Measurements from ENCODE around the gene OVOL2.
"Not testable (repeated sequence)": the region's sequence is repeated elsewhere in the genome, so short reads cannot be mapped to it uniquely, and the experiment has no call there.

The OVOL2 gene

DNA sequence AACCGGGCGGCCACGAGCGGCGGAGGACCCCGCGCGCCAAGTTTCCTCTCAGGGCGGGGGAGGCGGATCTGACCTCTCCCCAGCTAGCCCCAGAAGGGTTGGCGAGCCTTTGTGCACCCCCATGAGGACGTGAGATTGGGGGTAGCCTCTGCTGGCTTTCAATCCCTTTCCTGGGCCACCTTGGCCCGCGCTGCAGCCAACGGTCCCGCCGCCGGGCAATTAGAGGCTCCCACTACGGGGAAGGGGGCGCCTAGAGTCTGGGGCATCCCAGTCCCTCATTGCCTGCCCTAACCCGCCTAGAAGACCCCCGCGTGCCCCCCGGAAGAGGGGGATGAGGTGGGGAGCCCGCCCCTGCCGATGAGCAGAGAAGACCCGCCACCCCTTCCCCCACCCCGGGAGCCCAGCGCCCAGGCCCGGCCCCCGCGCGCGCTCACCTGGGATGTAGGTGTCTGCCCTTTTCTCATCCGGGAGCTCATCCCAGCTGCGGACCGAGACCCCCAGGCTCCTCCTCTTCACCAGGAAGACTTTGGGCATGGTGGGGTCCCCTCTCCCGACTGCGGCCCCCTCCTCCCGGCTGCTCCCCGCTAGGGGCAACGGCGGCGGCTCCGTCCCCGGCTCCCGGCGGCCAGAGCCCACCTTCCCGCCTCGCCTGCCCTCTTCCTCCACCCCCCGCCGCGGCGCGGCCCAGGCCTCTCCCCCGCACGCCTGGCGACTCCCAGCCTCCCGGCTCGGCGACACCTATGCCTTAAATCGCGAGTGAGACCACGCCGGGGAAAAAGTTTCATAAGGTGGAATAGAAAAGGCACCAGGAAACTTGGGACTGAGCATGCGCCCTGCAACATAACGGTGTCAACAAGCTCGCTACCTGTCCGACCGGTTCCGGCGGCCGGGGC, at the start of gene OVOL2:
OVOL2 (minus strand) TSS at position 816 of the 893 bp plus-strand sequence; CDS start at position 534, 282 bp downstream.
- DNase-seq, result no peak

- no peak for DNase-seq
These were observed 45.8 kb upstream of the OVOL2 start for GRCh38 chr20:18103497-18103896.

DNA sequence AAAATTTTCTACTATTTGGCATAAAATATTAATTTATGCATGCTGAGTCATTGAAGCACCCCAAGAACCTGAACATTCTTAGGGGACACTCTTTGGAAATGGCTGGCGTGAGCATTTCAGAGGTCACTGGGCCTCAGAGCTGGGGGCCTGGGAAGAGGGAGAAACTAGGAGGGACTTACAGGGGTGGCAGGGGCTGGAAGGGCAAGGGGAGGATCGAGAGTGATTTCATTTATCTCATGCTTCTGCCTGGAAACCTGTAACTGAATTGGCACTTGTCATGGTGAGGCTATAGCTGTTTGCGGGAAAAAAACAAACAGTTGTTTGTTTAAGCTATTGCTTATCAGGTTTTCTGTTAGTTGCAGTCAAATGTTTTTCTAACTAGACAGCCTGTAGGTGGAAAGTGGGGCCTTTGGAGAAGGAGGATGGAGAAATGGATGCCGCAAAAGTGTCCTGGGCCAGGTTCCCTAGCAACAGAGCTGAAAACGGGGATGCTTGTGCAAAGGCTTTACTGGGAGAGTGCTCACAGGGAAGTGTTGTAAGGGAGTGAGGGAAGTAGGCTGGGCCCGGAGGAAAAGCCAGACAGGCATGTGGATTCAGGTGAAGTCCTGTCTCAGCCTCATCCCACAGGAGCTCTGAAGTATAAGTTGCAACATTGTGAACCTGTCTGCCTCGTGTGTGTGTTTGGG, 43.6 kb upstream of the OVOL2 start:
- no peak for DNase-seq

- DNase-seq, result not testable (repeated sequence)
These were observed 42.9 kb upstream of the OVOL2 start for GRCh38 chr20:18100569-18100968.

DNA sequence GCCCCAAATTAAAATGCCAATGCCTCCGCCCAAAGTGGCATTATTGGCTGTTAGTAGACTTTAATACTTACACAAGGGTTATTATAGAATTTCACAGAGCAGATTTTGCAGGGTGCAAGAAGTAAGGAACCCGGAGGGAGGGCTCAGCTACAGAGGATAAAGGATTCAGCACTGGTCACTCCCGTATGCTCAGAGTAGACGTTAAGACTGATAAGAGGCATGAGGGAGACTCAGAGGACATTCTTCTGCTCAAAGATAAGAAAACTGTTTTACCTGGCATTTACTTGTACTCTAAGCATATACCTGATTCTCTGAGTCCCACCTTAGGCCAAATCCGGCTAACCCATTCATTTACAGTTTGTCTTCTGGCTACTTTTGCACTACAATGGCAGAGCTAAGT, 36.5 kb upstream of the OVOL2 start:
- no peak for DNase-seq

DNA sequence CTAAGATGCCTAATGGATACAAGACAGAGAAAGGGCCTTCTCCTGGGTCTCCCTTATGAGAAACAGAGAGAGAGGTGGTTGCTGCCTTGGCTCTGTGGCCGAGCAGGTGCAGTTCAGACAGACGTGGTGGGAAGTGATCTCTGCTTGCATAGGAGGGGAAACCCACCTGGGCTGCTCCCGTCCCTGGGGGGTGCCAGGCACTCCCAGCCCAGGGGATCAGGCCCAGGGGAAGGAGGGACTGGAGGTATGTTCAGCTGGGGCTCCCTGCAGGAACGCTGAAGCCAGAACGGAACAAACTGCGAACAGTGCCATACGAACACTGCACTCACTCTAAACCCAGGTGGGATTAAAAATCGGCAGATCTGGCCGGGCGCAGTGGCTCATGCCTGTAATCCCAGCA, 35.7 kb upstream of the OVOL2 start:
- DNase-seq, result no peak

DNA sequence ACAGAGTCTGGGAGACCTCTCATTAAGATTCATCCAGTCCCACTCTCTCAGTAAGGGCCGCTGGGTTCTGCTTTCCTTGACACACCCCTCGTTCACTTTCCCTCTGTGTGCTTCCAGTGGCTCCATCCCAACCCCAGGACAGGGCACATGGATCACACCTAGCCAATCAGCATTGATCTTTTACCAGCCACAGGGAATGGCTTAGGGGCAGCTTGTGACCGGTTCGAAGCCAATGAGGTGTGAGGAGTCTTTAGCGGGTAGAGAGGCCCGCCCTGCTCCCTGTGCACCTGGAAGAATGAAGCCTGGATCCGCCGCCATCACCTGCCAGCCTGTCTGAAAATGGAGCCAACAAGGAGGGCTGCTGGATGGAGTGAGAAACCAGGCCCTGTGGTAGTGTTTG, 35.2 kb upstream of the OVOL2 start:
- no peak for DNase-seq

GRCh38 chr20:18091623-18092022, 33.9 kb upstream of the OVOL2 start:
- DNase-seq, result no peak

DNA sequence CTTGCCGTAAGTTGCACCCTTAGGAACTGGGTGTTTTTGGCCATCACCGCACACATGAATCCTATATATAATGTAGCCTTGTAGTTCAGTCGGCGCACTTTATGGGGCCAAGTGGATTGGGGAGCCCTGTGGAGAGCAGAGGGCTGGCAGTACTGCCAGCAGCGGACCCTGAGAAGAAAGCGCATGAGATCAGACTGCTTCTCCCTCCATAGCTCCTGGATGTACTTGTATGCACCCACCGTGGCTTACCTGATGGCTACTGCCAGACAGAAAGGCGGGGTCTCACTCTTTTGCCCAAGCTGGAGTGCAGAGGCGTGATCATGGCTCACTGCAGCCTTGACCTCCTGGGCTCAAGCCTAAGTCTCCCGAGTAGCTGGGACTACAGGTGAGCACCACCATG, 32.8 kb upstream of the OVOL2 start:
- DNase-seq, result no peak

GRCh38 chr20:18090044-18090443, 32.3 kb upstream of the OVOL2 start:
- DNase-seq, result no peak

GRCh38 chr20:18088841-18089240, 31.1 kb upstream of the OVOL2 start:
- not testable (repeated sequence) for DNase-seq

DNA sequence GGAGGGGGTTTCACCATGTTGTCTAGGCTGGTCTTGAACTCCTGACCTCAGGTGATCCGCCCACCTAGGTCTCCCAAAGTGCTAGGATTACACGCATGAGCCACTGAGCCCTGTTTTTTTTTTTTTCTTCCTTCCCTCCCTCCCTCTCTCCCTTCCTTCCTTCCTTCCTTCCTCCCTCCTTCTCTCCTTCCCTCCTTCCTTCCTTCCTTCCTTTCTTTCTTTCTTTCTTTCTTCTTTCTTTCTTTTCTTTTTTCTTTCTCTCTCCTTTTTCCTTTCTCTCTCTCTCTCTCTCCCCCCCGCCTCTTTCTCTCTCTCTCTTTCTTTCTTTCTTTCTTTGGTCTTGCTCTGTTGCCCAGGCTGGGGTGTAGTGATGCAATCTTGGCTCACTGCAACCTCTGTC, 30.6 kb upstream of the OVOL2 start:
- not testable (repeated sequence) for DNase-seq

DNA sequence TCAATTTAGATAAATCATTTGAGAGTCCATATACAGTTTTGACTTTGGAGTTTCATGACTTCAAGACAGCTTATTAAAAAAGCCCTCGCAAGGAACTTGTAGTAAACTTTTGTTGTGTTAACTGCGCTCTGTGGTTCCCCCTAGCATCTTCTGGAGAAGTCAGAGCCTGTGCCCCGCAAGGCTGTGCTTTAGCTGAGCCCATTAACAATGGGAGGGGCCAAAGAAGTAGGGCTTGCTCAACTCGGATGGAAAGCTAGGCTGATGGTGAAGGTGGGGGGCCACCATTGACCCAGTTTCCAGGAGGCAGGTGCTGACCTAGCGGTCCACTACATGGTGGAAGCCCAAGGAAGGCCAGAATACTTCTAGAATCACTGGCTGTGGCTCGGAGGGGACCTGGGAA, 29.3 kb upstream of the OVOL2 start:
- DNase-seq, result no peak

DNA sequence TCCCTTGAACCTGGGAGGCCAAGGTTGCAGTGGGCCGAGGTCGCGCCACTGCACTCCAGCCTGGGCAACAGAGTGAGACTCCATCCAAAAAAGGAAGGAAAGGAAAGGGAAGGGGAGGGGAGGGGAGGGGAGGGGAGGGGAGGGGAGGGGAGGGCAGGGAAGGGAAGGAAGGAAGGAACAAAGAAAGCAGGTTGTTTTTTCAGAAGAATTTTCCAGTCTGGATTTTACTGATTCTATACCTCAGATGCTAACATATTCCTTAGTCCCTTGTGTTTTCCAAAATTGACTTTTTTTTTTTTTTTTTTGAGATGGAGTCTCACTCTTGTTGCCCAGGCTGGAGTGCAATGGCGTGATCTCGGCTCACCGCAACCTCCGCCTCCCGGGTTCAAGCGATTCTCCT, 23.1 kb upstream of the OVOL2 start:
- DNase-seq, result not testable (repeated sequence)

DNA sequence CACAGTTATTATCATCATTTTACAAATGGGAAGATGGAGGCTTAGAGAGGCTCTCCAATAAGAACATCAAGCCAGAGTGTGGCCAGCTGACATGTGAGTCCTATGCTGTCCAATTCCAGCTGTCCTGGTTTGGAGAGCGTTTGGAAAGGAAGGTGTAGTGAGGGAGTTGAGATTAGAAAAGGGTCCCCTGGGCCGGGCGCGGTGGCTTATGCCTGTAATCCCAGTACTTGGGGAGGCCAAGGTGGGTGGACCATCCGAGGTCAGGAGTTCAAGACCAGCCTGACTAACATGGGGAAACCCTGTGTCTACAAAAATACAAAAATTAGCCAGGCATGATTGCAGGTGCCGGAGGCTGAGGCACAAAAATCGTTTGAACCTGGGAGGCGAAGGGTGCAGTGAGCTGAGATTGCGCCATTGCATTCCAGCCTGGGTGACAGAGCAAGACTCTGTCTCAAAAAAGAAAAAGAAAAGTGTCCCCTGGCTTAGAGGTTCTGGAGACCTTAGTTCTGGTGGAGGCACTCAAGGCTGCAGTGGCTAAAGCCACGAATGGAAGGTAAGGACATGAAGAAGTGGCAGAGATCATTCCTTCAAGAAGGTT, 22.1 kb upstream of the OVOL2 start:
- DNase-seq, result no peak

DNA sequence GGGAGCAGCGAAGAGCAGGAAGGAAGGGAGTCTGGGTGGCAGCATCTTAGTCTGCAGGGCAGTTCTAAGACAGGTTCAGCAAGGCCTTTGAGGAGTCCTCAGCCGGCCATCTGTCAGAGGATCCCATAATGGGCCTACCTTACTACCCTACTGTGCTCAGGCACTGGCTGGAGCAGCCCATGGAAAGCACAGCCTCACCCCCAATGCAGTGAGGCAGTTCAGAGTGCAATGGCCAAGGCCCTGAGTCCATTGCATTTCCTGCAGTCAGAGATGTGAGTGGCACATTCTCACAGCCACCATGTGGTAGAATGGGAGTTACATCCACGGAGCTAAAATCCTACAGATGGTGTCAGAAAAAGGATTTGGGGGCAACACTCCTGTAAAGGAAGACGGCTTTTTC, 19.4 kb upstream of the OVOL2 start:
- DNase-seq, result no peak

- DNase-seq, result no peak
These were observed 14.8 kb upstream of the OVOL2 start for GRCh38 chr20:18072532-18072931.

DNA sequence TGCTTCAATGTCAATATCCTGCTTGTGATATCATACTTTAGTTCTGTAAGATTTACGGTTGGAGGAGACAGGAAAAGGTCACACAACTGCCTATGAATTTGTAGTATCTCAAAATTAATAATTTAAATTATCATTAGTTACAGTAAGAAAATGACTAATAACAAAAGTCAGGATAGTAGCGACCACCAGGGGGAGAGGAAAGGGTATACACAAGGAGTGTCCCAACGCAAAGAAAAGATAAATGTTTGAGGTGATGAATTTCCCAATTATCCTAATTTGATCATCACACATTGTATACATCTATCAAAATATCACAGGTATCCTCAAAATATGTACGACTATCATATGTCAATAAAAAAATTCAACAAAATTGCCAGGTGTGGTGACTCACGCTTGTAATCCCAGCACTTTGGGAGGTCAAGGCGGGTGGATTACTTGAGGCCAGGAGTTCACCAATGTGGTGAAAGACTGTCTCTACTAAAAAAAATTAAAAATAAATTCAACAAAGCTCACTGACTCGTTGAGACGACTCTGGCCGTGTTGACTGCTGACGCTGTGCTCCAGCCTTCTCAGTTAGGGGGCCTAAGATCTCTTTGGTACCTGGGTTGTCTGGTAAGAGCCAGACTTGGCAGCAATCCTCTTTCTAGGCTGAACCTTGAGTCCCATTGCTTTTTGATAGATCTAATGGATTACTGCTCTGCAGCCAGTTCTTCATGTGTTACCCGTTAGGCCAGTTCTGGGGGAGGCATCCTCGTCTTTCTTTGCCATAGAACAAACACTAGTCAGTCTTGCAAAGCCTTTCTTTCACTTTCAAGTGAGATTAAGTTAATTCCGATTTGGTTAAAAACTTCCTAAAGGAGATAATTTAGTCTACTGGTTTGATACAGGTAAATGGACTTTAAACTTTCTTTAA, 9.0 kb upstream of the OVOL2 start:
- DNase-seq, result no peak

- no peak for DNase-seq
These were observed 6.0 kb upstream of the OVOL2 start for GRCh38 chr20:18063676-18064075.

DNA sequence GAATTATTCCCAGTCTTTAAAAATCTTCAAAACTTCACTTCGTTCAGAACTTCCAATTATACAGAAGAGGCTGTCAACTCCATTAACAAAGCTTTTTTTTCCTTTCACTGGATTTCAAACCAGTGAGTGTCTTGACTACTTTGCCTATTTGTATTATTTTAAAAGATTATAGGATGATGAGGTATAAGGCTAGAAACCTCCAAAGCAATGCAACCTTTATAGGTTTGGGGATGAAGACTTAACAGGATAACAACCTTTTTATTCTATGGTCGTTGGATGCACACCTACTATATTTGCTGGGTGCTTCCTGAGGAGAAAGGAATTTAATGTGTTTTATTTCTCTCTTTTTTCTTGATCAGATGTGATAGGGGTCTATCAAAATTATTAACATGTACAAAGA, 1.9 kb upstream of the OVOL2 start:
- no peak for DNase-seq

DNA sequence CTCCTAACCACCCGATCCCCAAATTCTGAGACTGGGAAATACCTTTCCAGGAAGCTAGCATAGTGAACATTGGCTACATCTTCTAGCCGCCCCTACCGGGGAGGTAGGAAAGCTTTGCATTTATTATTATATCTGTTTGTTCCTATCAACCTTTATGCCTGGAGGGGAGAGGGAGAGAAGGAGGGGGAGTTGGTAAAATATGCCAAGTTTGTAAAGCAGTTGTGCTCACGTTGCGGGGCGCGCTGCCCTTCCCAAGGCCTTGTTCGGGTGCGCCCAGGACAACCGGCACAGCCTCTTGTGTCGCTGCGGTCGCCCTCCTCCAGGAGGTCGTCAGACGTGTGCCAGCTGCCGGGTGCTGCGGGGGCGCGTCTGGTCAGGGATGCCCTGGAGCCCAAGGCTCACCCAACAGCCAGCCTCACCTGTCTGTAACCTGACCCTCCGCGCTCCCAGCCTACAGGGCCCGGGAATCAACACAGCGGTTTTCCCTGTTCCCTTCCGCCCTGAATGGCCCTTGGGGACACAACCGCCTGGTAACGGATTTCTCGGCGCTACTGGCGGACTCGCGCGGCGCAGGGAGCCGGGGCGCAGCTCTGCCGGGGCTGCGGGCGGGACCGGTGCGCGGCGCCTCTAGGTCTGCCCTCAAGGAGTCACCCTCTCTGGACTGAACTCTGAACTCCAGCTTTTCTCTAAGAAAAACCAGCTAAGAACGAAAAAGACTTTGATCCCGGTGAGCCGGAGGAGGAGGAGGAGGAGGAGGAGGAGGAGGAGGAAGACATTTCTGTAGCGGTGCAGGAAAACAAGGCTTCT, 1.1 kb upstream of the OVOL2 start:
- peak; percentile 10 for DNase-seq

DNA sequence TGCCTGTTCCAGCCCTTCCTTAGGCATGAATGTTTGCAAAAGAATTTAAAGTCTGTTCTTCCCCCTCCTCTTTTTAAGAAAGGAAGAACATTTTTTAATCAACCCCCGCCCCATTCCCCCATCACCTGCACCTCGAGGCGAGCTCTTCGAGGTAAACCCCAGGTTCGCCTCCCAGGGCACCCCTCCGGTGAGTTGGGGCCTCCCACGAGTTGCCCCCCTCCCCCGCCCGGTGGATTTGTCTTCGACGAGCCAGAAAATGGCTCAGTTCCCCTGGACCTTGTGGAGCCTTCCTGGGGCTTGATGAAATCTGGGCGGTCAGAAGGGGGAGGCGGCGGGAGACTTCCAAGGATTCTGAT, 256 bp upstream of the OVOL2 start:
- DNase-seq, result no peak

Measured in NCI-H524 treated with DMSO at 0.1 percent for 48 hours (cell line).